ENCODE data around the gene FBXO15.

The FBXO15 gene

DNA sequence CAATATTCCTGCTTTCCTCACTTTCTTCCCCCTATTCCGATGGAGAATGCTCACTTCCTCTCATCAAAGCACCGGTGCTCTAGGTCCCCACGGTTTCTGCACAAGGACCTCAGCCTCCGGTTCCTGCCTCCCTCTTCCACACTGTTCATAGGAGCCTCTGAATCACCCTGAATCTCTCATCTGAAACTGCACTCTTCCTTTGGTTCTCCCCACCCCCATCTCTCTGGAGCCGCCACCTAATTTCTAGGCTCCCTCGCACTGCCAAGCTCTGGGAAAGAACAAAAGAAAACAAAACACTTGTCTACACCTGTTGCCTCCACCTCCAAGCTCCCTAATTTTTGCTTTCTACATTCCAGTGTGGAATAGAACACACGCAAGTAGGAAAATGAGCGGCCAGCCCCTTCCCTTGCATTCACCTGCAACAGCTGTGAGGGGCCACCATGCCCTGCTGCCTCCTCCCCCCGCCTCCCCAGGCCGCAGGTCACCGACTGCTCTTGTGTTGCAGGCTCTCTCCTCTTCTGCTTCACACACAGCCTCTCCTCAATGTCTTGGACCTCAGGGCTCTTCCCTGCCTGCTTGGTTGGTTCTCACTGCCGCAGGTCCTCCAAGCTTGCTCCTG is 9.6 kb downstream of the FBXO15 start:
- no peak overlapping the region for H3K4me3 ChIP-seq (ENCODE audit: low read depth, low read length)
- TF ChIP-seq, protein P1, sequence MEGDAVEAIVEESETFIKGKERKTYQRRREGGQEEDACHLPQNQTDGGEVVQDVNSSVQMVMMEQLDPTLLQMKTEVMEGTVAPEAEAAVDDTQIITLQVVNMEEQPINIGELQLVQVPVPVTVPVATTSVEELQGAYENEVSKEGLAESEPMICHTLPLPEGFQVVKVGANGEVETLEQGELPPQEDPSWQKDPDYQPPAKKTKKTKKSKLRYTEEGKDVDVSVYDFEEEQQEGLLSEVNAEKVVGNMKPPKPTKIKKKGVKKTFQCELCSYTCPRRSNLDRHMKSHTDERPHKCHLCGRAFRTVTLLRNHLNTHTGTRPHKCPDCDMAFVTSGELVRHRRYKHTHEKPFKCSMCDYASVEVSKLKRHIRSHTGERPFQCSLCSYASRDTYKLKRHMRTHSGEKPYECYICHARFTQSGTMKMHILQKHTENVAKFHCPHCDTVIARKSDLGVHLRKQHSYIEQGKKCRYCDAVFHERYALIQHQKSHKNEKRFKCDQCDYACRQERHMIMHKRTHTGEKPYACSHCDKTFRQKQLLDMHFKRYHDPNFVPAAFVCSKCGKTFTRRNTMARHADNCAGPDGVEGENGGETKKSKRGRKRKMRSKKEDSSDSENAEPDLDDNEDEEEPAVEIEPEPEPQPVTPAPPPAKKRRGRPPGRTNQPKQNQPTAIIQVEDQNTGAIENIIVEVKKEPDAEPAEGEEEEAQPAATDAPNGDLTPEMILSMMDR (IDR thresholded peaks at IDR 0.05; ENCODE audit: control insufficient read depth, extremely low read depth, insufficient read depth) = no peak
- no peak for DNase-seq (ENCODE audit: low read depth)

DNA sequence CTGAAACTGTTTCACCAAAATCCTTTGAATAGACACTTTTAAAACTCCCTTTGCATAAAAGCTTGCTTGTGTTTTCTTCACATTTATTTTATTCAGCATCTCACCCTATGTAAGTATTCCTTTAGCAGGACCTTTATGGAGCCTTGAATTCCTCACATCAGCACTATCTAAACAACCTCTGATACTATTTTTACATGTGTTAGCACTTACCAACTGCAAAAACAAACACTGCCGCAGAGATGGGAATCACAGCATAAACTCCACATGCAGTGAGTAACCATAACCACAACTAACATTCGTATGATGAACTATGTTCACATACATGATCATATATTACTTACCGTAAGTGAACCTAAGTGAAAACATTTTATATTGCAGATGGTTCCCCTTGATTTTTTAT is 15.4 kb downstream of the FBXO15 start:
- H3K4me3 ChIP-seq (ENCODE audit: low read depth, low read length) = no peak overlapping the region
- TF ChIP-seq, protein P1 (IDR thresholded peaks at IDR 0.05; ENCODE audit: control insufficient read depth, extremely low read depth, insufficient read depth) = no peak
- no peak for DNase-seq (ENCODE audit: low read depth)

- TF ChIP-seq, protein P1 (IDR thresholded peaks at IDR 0.05; ENCODE audit: control insufficient read depth, extremely low read depth, insufficient read depth) = no peak
- no peak overlapping the region for H3K4me3 ChIP-seq (ENCODE audit: low read depth, low read length)
- DNase-seq (ENCODE audit: low read depth) = no peak
Measured at GRCh38 chr18:74131124-74131523, 16.5 kb downstream of the FBXO15 start.

DNA sequence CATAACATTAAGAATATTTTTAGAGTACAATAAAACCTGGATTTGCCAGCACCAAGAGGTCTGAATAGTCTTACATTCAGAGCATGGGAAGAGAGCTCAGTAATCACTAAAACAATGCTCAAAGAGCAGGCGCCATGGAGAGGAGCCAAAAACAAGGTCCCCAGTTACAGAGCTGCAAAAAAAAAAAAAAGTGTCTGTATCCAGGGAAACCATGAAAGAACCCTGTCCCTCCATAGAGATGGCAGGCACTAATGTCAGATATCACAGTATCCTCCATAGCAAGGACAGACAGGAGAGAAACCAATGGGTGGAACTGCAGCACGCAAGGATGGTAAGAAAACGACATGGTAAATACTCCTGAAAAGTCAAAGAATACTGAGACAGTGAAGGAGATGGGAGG is 19.5 kb downstream of the FBXO15 start:
- TF ChIP-seq, protein P1 (IDR thresholded peaks at IDR 0.05; ENCODE audit: control insufficient read depth, extremely low read depth, insufficient read depth) = no peak
- no peak for DNase-seq (ENCODE audit: low read depth)
- no peak overlapping the region for H3K4me3 ChIP-seq (ENCODE audit: low read depth, low read length)

GRCh38 chr18:74126684-74127655 is 20.7 kb downstream of the FBXO15 start:
- H3K4me3 ChIP-seq (ENCODE audit: low read depth, low read length) = no peak overlapping the region
- DNase-seq (ENCODE audit: low read depth) = no peak
- TF ChIP-seq, protein P1 (IDR thresholded peaks at IDR 0.05; ENCODE audit: control insufficient read depth, extremely low read depth, insufficient read depth) = no peak

DNA sequence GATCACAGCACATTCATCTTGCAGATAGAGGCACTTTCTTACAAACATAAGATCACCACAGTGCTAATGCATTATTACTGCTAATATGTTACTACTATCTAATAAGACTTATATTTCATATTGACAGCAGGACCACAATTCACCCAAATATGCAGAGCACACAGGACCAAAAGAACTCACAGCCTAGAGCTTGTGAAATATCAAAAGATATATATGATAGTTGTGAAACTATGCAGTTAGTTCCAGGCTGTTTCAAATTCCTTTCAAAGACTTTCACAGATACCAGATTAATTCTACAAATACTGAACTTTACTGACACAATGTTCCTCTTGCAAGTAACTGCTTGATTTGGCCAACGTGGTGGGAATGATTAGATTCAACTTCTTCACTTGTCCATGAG is 23.0 kb downstream of the FBXO15 start:
- no peak for DNase-seq (ENCODE audit: low read depth)
- H3K4me3 ChIP-seq (ENCODE audit: low read depth, low read length) = no peak overlapping the region

More for the DNA sequence above, 23.0 kb downstream of the FBXO15 start:
- TF ChIP-seq, protein P1 (IDR thresholded peaks at IDR 0.05; ENCODE audit: control insufficient read depth, extremely low read depth, insufficient read depth) = no peak

Data from LNCaP clone FGC (cell line).